SU-DHL-6 (cell line): ENCODE results near the gene GPN2.

Experiments used
- H2AFZ ChIP-seq: fragments of 200-600 bp; sonication (generic); 2 replicates; pipeline ENCODE4 v1.6.1; 2014; ENCODE audit warnings: low read depth, mild to moderate bottlenecking, moderate library complexity, mixed read lengths, antibody characterized with exemption, low read length; ENCODE audit not compliant: severe bottlenecking
- H3F3A ChIP-seq: fragments of 200-600 bp; shearing (Covaris generic); 2 replicates; pipeline ENCODE4 v1.6.0; 2016; ENCODE audit warnings: antibody characterized with exemption, mild to moderate bottlenecking; ENCODE audit not compliant: insufficient read depth
- H3K27ac ChIP-seq: fragments of 200-600 bp; sonication (generic); 2 replicates; pipeline ENCODE4 v1.5.1; 2016; ENCODE audit warnings: low read depth, mild to moderate bottlenecking, low read length, moderate library complexity, mixed read lengths
- H3K27me3 ChIP-seq: fragments of 200-600 bp; sonication (generic), shearing (Covaris generic); 2 replicates; pipeline ENCODE4 v1.6.0; 2014; ENCODE audit warnings: mild to moderate bottlenecking, low read length
- H3K36me3 ChIP-seq: fragments of 200-600 bp; sonication (generic); 2 replicates; pipeline ENCODE4 v1.6.1; 2014; ENCODE audit warnings: mild to moderate bottlenecking, low read length, mixed read lengths
- H3K4me2 ChIP-seq: fragments of 300-600, 200-600 bp; shearing (Covaris generic), sonication (generic); 2 replicates; pipeline ENCODE4 v1.6.0; 2014; ENCODE audit warnings: low read length, low read depth, mild to moderate bottlenecking; ENCODE audit not compliant: poor library complexity, severe bottlenecking
- H3K4me3 ChIP-seq: fragments of 200-600 bp; sonication (generic); 2 replicates; pipeline ENCODE4 v1.5.1; 2014; ENCODE audit warnings: antibody characterized with exemption, low read length, mild to moderate bottlenecking, mixed read lengths; ENCODE audit not compliant: insufficient read depth, poor library complexity, severe bottlenecking
- H3K79me2 ChIP-seq: fragments of 200-600 bp; sonication (generic); 2 replicates; pipeline ENCODE4 v1.6.1; 2014; ENCODE audit warnings: mild to moderate bottlenecking, low read length, moderate library complexity; ENCODE audit not compliant: insufficient read depth
- H3K9ac ChIP-seq: fragments of 200-600 bp; sonication (generic); 2 replicates; pipeline ENCODE4 v1.7.0; 2014; ENCODE audit warnings: mild to moderate bottlenecking, low read length
- H3K9me2 ChIP-seq: fragments of 200-600 bp; sonication (generic); replicated peaks from 2 replicates; pipeline ENCODE4 v1.6.1; 2014; ENCODE audit warnings: low read length; ENCODE audit not compliant: insufficient read depth
- H3K9me3 ChIP-seq: fragments of 200-600 bp; sonication (generic); 2 replicates; pipeline ENCODE4 v1.6.1; 2014; ENCODE audit warnings: low read length, mixed read lengths; ENCODE audit not compliant: insufficient read depth
- H4K20me1 ChIP-seq: fragments of 200-600 bp; sonication (generic); 2 replicates; pipeline ENCODE4 v1.6.1; 2014; ENCODE audit warnings: low read depth, mild to moderate bottlenecking, antibody characterized with exemption, low read length, moderate library complexity, mixed read lengths
- EZH2phosphoT487 ChIP-seq: fragments of 200-600 bp; sonication (generic), shearing (Covaris generic); conservative IDR thresholded peaks from 2 replicates; pipeline ENCODE4 v1.6.1; 2018; ENCODE audit warnings: mild to moderate bottlenecking, antibody characterized with exemption, low read length, moderate library complexity, mixed read lengths
- TF ChIP-seq, protein P1 (sequence below): fragments of 200-600 bp; sonication (generic); IDR thresholded peaks from one replicate; pipeline ENCODE4 v1.5.1; 2017; ENCODE audit warnings: antibody characterized with exemption, mild to moderate bottlenecking, low read length, moderate library complexity; ENCODE audit not compliant: insufficient read depth, poor library complexity, severe bottlenecking

GPN2 gene

DNA sequence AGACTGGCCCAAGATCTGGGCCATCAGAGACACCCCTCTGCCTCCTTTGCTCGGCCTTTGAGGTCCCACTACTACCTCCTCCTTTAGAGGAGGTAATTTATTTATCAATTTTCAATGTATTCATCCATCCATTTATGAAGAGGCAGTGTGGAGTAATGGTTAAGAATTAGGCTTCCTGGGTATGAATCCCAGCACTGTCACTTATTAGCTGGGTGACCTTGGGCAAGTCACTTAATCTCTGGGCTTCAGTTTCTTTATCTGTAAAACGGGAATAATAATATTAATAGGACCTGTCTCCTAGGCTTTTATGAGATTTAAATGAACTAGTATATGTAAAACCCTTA lies 22.0 kb upstream of the GPN2 start:
- Histone ChIP-seq H3K36me3 (no peaks in the 10 kb centered on the region), H3K9me3 (no peaks in the 10 kb centered on the region), H3K79me2 (no peaks in the 10 kb centered on the region), H2AFZ (no peak overlapping the region), H3K9me2 (no peaks in the 10 kb centered on the region), H3K9ac (no peak overlapping the region), H4K20me1 (no peaks in the 10 kb centered on the region), H3F3A (no peaks in the 10 kb centered on the region), H3K4me3 (no peak overlapping the region), H3K4me2 (no peak overlapping the region), H3K27ac (no peak overlapping the region), H3K27me3 (no peaks in the 10 kb centered on the region)
- TF ChIP-seq, protein P1, sequence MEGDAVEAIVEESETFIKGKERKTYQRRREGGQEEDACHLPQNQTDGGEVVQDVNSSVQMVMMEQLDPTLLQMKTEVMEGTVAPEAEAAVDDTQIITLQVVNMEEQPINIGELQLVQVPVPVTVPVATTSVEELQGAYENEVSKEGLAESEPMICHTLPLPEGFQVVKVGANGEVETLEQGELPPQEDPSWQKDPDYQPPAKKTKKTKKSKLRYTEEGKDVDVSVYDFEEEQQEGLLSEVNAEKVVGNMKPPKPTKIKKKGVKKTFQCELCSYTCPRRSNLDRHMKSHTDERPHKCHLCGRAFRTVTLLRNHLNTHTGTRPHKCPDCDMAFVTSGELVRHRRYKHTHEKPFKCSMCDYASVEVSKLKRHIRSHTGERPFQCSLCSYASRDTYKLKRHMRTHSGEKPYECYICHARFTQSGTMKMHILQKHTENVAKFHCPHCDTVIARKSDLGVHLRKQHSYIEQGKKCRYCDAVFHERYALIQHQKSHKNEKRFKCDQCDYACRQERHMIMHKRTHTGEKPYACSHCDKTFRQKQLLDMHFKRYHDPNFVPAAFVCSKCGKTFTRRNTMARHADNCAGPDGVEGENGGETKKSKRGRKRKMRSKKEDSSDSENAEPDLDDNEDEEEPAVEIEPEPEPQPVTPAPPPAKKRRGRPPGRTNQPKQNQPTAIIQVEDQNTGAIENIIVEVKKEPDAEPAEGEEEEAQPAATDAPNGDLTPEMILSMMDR = no peak
- no peak for TF ChIP-seq EZH2phosphoT487

DNA sequence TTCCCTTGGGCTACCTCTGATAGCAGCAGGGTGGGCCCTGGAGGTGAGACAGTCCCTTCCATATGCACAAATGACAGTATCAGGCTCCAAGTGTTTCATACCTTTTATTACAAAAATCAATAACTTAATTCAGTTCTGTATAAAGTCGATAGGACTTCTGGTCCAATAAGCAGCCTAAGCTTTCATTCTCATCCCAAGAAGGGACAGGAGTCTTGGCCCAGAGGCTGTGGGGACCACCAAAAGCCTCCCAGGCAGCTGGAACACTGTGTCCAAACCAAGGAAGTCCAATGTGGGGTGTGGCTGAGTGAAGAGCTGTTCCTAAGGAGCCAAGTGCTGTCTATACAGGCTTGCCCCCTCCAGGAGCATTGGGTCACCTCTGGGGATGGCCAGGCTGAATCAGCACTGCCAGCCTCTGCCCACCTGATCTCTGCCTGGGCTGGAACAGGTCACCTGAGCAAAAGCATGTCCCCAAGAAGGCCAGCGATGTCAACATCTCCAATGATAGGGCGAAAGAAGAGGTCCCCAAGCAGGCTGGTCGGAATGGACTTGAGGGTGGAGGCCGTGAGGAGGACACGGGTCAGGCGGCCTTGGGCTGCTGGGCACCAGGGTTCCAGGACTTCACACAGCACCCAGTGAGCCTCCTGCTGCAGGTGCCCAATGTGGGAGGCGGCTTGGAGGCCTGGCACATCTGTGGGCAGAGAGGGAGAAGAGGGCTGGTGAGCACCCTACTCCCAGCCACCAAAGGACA lies 21.5 kb upstream of the GPN2 start:
- Histone ChIP-seq H3K4me2 (no peak overlapping the region), H3K79me2 (no peaks in the 10 kb centered on the region), H3K27me3 (no peaks in the 10 kb centered on the region), H4K20me1 (no peaks in the 10 kb centered on the region), H3F3A (no peaks in the 10 kb centered on the region), H3K36me3 (no peaks in the 10 kb centered on the region), H3K9me3 (no peaks in the 10 kb centered on the region), H3K9ac (no peak overlapping the region), H2AFZ (no peak overlapping the region), H3K27ac (no peak overlapping the region), H3K4me3 (no peak overlapping the region), H3K9me2 (no peaks in the 10 kb centered on the region)
- TF ChIP-seq, protein P1 = no peak
- TF ChIP-seq EZH2phosphoT487 = no peak

DNA sequence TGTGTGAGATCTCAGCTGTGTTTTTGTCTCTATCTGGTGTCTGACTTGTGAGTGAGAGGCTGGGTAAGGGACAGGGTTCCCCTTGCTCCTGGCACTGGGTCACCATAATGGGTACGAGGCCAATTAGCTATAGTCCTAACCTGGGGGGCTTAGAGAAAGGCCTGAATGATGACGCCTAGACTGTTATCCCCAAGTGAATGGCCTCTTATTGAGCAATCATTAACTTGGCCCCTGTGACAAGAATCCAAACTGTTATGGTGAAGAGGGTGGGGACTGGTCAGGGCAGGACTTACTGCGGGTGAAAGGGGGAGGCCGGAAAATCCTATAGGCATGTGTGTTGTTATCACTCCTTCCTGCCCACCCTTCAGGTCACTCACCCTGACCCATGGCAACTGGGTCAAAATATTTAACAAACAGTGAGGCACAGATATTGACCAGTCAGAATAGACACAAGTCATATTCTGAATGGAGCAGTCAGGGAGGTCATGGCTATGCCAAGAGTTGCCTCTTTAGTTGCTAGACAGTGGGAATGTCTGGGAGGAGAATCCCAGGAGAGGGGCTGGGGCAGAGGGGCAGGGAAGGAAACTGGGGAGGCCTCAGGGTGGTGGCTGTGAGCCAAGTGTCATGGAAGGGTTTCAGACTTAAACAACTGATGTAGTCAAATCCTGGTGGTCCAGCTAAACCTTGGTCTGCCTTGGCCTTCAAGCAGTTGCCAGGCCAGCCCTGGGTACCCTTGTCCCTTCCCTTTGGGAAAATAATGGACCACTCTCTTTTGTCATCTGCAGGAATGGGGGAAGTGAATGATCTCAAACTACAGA lies 20.5 kb upstream of the GPN2 start:
- no peak overlapping the region for H3K27ac ChIP-seq
- no peak overlapping the region for H3K4me3 ChIP-seq
- no peak overlapping the region for H2AFZ ChIP-seq
- no peaks in the 10 kb centered on the region for H3K9me2 ChIP-seq
- H3K36me3 ChIP-seq = no peaks in the 10 kb centered on the region
- no peaks in the 10 kb centered on the region for H3F3A ChIP-seq
- H3K27me3 ChIP-seq = no peaks in the 10 kb centered on the region
- no peak for TF ChIP-seq EZH2phosphoT487
- TF ChIP-seq, protein P1 = no peak
- H3K9me3 ChIP-seq = no peaks in the 10 kb centered on the region
- no peak overlapping the region for H3K4me2 ChIP-seq
- no peaks in the 10 kb centered on the region for H3K79me2 ChIP-seq
- H4K20me1 ChIP-seq = no peaks in the 10 kb centered on the region
- H3K9ac ChIP-seq = no peak overlapping the region
